GM19455 (cell line): ENCODE results near the gene DNHD1.

Experiments used
- ATAC-seq: cut with Tn5 transposase; IDR thresholded peaks from one replicate; pipeline ENCODE4 v1.9.1; 2021; ENCODE audit not compliant: unreplicated experiment

DNHD1 gene

DNA sequence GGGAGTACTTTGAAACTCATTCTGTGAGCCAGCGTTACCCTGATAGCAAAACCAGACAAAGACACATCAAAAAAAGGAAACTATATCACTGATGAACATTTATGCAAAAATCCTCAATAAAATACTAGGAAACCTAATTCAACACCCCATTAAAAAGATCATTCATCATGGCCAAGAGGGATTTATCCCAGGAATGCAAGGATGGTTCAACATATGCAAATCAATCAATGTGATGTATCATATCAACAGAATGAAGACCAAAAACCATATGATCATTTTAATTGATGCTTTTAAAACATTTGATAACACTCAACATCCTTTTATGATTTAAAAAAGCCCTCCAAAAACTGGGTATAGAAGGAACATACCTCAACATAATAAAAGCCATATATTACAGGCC is 86.5 kb downstream of the DNHD1 start:
- ATAC-seq, result no peak

DNA sequence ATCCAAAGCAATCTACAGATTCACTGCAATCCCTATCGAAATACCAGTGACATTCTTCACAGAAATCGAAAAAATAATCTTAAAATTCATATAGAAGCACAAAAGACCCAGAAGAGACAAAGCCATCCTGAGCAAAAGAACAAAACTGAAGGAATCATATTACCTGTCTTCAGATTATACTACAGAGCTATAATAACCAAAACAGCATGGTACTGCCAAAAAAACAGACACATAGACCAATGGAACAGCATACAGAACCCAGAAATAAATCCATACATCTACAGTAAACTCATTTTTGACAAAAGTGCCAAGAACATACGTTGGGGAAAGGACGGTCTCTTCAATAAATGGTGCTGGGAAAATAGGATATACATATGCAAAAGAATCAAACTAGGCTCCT is 87.4 kb downstream of the DNHD1 start:
- no peak for ATAC-seq

DNA sequence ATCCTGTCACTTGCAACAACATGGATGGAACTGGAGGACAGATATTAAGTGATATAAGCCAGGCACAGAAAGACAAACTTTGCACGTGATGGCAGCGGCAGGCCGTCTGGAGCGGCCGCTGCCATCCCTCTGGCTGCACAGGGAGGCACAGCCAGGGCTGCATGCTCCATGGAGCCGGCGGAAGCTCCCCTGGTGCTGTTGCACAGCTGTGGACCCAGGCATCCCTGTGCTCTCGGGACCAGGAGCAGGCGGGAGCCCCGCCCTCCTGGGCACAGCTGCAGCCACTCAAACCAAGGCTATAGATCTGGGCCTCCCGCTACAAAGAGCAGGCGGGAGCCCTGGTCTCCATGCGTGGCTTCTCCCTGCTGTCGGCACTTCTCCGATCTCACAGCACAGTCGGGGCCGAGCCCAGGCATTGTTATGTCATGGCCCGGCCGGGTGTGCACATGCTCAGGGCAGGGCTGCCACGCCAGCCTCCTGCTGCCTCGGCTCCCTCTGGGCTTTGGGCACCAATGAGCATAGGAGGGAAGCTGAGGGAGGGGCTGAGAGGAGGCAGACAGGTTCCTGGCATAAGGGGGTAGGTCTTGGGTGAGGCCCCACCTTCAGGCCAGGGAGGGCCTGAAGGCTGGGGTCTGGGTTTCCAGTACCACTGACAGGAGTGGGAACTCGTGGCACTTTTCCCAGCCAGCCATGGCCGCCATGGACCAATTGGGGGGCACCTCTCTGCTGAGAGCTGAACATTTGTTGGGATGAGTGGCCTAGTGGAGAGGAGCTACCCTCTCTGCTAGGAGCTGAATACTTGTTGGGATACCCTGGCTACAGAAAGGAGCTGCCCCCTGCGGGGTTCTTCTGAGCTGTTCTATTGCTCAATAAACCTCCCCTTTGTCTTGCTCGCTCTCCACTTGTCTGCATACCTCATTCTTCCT is 89.6 kb downstream of the DNHD1 start:
- ATAC-seq, result no peak

DNA sequence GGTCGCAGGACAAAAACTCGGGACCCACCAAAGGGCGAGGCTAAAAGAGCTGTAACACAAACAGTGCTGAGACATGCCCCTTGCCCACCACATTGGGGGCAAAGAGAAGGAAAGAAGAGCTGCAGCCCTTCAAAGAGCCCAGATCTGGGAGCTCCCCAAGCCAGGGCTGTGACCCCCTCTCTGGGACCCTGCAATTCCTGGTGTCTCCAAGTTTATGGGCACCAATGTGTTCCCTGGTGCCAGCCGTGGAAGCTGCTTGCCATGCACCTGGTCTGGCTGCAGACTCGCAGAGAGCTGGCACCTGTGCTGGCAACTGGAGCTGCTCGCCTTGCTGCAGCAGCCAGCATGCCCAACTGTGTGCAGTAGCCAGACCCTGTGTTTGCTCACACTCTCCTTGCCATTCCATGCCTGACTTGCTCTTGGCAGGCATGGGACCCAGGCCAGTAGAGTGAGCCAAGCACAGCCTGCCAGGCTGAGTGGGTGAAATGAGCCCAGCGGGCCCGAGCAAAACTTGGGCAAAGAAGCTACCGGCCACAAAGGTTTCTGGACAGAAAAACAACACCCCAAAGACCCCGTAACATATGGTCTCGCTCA is 90.4 kb downstream of the DNHD1 start:
- ATAC-seq, result no peak

DNA sequence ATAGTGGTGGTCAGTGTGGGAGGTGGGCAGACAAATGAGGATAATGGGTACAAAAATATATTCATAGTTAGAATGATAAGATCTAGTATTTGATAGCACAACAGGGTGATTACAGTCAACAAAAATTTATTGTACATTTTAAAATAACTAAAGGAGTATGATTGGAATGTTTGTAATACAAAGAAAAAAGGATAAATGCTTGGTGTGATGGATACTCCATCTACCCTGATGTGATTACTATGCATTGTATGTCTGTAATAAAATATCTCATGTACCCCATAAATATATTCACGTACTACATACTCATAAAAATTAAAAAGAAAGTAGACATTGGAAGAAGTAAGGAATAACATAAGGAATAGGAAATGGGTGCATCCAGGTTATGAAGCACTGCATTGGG is 90.9 kb downstream of the DNHD1 start:
- ATAC-seq, result no peak

DNA sequence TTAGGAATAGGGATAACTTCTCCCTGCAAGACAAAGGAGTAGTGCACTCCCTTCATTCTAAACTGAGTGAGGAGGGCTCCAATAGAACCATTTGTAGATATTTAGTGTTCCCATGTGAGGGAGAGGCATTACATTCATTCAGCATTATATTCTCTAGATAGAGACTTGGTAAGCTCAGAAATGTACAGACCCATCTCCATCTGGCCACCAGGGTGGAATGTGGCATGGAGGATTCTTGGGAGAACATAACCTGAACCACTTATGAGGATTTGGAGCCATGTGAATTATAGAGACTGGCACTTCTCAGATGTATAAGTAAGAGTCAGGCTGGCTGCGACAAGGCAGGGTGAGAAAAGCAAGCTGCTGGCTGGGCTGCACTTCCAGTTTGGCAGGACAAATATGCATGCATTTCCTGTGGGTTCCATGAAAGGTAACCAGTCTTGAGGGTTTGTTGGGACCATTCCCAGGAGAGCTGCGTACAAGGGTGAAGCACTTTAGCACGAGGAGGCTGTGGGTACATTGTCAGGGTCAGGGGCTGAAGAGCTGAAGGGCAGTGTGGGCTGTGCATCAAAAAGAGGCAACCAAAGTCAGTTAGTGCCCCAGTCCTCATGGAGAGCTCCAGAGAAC is 97.2 kb downstream of the DNHD1 start:
- ATAC-seq, result no peak

DNA sequence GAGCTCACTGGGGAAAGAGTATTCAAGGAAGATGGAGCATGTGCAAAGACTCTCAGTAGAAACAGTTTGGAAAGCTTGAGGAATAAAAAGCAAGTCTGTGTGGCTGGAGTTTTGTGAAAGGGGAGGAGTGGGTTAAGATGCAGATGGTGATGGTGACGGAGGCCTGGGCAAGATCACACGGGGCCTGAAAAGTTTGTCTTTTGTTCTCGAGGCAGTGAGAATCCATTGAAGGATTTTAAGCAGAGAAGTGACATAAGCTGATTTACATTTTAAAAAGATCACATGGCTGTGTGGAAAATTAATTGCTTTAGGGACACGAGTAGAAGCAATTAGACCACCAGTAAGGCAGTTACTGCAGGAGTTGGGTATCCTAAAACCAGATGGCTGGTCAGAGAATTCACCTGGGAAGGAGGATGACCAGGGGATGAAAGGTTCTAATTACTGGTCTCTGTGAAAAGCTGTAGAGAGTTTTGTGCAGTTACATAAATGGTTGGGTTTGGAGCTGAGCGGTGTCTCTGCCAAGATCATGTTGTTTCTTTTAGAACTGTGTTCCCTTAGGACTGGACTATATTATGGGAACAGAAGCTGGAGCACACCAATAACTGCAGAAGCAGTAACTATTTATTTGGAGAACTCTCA is 99.3 kb downstream of the DNHD1 start:
- no peak for ATAC-seq

DNA sequence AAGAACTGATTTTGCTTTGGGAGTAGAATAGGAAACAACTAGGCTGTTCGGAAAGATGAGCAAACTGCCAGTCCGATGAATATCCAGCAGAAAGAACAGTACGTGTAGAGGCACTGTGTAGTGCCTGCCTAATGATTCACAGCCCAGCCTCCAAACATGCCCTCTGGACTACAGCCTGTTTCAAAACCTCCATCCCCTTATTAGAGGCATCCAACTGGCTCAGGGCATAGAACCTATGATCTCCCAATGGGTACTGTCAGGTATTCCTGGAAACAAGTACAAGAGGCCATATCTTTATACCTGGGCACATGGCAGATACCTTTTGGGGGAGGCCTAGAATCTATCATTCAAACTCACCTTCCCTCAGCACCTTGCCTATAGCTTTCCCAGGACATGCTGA is 101.5 kb downstream of the DNHD1 start:
- ATAC-seq, result no peak

DNA sequence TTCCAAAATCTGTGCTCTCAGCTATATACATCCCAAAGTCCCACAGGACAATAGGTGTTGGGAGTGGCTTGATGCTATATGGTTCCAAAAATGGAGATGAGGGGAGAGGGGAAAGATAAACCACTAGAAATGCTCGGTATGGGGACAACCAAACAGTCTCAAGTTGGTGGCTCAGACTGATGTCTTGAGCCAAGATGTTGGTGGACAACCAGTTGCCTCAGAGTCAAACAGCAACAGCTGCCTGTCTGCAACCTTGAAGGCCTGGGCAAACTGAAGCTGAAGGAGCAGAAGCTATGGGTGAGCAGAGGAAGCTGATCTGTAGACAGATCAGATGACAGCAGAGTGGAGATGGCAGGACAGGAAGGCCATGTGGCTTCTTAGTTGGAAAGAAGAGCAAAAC is 102.4 kb downstream of the DNHD1 start:
- no peak for ATAC-seq

DNA sequence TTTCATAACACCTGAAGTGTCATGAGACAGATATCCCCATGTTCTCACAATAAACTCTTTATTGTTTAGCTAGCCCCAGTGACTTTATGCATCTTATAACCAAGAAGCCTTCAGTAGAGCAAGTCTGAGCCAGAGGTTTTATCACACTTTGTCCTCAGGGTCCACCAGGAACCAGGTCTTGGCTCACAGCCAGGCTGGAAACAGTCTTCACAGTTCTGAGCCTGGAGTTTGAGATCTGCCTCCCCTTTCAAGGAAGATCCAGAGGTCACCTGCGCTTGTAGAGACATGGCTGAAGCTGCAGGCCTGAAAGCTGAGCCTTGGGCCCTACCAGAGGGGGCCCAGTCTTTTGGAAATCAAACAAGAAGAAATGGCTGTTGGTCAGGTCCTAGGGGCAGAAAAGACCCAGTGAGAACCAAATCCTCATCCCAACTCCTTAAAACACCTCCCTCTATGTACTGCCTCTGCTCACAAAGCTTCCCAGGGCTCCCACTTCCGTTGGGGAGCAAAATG is 102.9 kb downstream of the DNHD1 start:
- no peak for ATAC-seq

DNA sequence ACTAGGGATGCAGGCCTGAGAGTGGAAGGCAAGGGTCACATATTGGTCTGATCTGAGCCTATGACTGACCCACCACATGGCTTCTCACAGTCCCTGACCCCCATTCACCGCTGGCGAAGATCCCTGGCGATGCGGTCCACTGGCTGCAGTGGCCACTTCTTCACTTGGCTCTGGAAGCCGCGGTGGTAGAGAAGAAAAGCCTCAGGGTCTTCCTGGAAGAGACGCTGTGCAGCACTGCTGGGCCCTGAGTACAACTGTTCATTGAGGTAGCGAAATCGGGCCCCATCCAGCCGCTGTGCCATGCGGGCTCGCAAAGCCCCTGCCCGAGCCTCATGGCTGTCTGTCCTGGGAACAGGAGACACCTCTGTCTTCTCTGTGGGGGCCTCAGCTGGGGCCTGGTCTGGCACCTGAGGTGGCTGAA is 104.0 kb downstream of the DNHD1 start:
- no peak for ATAC-seq

DNA sequence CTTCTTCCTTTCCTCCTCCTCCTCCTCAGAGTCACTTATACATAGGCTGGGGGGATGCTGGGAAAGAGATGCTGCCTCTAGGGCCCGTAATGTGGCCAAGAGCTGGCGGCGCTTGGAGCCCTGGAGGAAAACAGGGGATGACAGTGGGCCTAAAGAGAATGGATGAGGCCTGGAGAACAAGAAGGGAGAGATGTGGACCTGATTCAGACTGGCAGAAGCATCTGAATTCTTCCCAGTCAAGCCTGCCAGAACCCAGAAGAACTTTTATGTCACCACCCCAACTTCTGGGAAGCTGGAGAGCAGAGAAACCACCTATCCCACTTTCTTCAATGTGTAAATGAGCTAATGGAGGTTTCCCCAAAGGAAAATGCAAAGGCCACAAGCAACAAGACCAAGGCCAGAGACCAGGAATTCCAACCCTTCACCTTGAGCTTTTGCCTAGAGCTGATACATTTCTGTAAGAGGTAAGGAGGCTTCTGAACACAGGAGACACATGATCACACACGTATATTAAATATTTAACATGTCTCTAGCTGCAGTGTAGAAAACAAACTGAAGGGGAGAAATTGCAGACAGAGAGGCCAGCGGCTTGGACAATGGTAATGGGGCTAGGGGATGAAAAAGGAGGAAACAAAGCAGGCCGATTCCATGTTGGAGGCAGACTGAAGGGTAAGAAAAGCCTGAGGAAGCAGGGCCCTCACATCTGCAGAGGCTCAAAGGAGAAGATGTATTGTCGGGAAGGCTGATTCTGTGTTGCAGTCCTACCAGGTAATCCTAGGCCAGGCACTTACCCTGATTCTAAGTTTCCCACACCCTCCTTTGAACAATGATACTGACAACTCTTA is 105.2 kb downstream of the DNHD1 start:
- no peak for ATAC-seq

DNA sequence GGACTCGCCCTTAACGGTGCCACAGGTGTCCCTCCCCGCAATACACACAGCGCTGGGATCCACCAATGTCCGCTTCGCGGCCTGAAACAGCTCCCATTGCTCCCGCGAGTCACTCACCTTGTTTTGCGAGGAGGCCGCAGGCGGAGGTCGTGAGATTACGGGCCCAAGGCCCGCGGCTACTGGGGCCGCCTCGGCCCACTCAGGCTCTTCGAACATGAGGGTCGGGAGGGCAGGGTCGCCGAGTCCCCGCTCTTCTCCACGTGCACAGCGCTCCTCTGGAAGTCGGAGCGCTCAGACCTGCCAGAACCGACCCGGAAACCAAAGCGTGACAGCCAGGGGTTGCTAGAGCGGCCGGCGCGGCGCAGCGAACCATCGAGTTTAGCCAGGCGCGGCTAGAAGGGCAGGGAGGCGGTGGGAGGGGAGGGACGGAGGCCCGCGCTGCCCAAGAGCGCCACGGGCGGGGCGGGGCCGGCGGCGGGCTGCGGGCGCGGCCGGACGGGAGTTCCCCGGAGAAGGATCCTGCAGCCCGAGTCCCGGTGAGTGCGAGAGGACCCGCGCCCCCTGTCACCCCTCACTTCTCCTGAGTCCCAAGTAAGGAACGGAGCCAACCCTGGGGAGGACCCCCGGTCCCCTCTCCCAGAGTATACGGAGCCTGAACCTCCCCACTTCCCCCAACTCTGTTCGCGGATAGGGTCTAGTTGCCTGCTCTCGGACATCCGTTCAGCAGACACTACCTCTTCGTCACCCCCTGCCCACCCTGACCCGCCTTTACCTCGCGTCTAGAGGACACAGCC is 106.4 kb downstream of the DNHD1 start, which contains the start of the genes ILK and RRP8:
ILK (plus strand) TSS at position 488 of the 794 bp plus-strand sequence. CDS start 498 bp downstream, outside the sequence.
RRP8 (minus strand) TSS at position 330 of the 794 bp plus-strand sequence; CDS start at position 216, 114 bp downstream.
- peak; percentile 75 for ATAC-seq

DNA sequence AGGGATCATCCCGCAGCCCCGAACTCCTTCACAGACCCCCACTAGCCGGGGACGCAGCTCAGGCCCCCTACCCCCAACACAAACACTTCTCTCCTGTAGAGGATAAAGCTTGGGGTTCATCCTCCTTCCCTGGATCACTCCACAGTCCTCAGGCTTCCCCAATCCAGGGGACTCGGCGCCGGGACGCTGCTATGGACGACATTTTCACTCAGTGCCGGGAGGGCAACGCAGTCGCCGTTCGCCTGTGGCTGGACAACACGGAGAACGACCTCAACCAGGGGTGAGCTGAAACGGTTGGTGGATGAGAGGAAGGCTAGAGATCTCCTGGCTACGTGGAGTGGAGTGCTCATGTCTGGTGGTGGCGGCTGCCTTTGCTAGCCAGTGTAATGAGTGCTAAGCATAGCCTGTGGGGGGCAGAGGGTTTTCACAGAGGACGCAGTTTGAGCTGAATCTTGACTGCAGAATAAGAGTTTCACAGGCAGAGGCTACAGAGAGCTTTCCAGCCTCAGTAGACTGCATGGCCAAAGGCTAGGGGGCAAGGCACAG is 107.1 kb downstream of the DNHD1 start:
- ATAC-seq, result peak; percentile 45

DNA sequence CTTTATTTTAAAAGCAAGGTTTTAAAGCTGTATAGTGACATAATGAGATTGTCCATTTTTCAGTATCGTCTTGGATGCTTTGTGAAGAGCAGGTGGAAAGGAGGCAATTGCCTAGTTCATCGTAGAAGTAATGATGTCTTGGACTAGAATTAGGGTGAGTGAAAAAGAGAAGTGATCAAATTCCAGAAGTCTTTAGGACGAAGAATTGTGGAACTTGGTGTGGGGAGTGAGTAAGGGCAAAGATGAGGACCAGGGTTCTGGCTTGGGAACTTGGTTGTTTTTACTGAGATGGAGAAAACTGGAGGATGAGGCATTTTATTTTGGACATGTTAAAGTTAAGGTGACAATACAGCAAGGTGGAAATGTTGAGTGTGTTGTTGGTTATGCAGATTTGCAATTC is 107.7 kb downstream of the DNHD1 start:
- ATAC-seq, result no peak

DNA sequence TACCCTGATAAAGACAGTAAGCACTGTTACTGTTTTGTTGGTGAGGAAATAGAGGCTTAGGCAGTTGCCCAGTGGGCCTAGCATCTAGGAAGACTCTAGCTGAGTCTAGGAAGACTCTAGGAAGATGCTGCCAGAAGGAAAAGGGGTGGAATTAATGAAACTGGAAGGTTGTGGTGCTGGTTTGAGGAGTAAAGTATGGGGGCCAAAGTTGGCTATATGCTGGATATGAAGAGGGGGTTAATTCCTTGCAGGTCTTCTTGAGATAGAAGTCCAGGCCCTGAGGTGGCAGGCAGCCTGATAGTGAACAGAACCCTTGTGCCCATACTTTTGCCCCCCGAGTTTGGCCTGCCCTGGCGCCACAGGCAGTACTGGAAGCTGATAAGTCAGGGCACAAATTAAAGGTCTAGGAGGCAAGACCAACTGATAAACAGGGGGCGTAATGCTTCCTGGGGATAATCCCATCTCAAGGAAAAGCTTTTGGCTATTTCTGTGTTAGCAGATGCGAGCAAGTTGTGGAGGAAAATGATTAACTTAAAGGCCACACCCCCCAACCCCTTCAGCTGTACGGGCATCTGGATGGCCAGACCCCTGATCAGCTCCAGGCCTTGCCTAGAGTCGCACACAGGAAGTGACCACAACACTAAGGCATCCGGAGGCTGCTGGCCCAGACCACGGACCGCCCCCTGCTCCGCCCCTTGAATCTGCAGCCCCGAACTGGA is 109.5 kb downstream of the DNHD1 start:
- peak; percentile 34 for ATAC-seq

DNA sequence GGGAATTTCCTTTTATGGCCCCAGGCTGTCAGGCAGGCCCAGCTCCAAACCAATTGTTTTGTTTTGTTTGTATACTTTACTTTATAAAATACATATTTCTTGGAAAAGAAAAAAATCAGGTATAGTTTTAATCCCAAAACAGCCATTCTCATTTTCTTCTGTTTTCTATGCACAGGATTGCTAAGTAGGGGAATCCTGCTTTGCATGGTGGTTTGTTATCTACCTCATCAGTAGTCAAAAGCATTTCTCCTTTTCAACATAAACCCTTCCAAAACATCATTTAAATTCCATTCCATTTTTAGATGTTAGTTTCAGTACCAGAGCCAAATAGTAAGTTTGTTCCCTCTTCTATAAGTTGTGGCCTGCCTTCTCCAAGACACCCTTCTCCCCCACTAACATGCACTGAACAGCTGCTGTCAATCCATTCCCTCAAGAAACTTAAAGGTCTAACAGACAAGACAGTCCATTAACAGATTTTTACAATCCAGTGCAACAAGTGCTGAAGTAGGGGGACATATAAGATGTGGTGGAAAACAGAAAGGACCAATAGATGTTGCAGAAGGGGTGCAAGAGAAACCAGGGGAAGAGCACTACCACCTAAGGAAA is 110.2 kb downstream of the DNHD1 start:
- no peak for ATAC-seq

DNA sequence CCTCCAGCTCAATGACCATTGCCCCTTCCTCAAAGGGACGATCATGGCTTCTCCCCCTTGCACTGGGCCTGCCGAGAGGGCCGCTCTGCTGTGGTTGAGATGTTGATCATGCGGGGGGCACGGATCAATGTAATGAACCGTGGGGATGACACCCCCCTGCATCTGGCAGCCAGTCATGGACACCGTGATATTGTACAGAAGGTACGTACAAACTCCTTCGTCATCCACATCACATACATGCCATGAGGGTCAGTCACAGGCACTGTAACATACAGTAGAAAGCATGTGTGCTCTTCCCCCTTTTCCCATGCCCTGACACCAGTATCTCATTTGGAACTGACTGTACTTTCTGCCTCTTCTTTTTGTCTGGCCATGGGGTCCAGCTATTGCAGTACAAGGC is 110.9 kb downstream of the DNHD1 start:
- ATAC-seq, result no peak
